KOPT-K1 (cell line): ENCODE results near the gene CLEC18B.
"Not testable (repeated sequence)": the region's sequence is repeated elsewhere in the genome, so short reads cannot be mapped to it uniquely, and the experiment has no call there.

Experiments
- H3K27ac ChIP-seq: fragments of 200-600 bp; sonication (generic); 2 replicates; pipeline ENCODE4 v1.5.1; 2016; ENCODE audit warnings: antibody characterized with exemption, mild to moderate bottlenecking, low read depth, low read length; ENCODE audit not compliant: poor library complexity, severe bottlenecking
- H3K36me3 ChIP-seq: fragments of 200-600 bp; sonication (generic); 2 replicates; pipeline ENCODE4 v1.5.1; 2017; ENCODE audit warnings: antibody characterized with exemption, mild to moderate bottlenecking, low read length, moderate library complexity; ENCODE audit not compliant: insufficient read depth
- H3K9me3 ChIP-seq: fragments of 200-600 bp; sonication (generic); 2 replicates; pipeline ENCODE4 v1.5.1; 2017; ENCODE audit warnings: antibody characterized with exemption, low read length, mild to moderate bottlenecking; ENCODE audit not compliant: insufficient read depth, poor library complexity, severe bottlenecking

The CLEC18B gene

DNA sequence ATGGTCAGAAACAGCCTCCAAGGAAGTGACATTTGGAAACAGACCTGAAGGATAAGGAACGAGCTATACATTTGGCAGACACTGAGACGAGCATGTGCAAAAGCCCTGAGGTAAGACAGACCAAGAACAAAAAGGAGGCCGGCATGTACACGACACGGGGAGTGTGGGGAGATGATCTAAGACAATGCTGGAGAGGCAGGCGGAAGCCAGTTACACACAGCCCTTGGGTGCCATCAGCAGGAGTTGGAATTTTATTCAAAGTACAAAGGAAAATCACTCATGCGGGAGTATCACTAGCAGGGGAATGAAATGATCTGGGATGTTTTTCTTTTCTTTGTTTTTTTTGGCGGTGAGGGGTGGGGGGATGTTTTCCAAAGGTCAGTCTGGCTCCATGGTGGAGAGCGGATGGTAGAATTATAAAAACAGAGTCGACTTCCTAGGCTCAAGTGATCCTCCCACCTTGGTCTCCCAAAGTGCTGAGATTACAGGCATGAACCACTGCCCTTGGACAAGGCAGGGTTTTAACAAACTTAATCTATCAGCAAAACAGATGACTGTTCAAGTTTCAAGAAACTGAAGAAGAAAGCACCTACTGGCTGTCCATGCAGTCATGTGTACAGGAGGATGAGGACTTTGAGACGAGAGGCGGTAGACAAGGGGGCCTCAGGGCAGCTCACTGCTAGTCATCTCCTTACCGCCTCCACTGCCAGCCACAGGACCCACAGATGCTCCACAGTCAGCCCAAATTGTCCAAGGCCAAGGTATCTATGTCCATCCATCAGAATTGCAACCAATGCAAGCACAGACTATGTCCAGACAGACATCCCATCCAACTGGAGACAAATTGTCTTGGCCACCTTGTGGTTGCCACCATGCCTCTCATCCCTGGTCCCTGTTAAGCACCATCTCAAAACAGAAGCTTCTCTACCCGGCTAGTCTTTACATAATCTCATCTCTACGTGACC lies 59.4 kb downstream of the CLEC18B start:
- H3K36me3 ChIP-seq, result peaks cover 55% of the 10 kb centered on the region
- not testable (repeated sequence) for H3K27ac ChIP-seq, H3K9me3 ChIP-seq
